ENCODE data around the gene IFT122. TPM values are rescaled to one million over a fixed set of nuclear protein-coding genes. Genes with fewer than 3 reads are reported as not detected.

Gene IFT122
- total RNA-seq, 2 experiments from 2014 or later, result 22.7 to 26.7 TPM

- intact Hi-C loops (cut with DNase I, micrococcal nuclease), result no loop called here
- Histone ChIP-seq H3K27ac (ENCODE audit: low read depth in 1 of 2, low read length in 2 of 2) (no peak overlapping the region), H3K4me3 (ENCODE audit: low read length) (no peak overlapping the region), H3K36me3 (ENCODE audit: insufficient read depth, low read length) (peaks cover under 1% of the 10 kb centered on the region), H3K4me1 (ENCODE audit: insufficient read depth, low read length) (peaks cover 15% of the 10 kb centered on the region), H3K9me3 (ENCODE audit: control insufficient read depth in 1 of 2, insufficient read depth in 1 of 2, low read length in 2 of 2) (no peaks in the 10 kb centered on the region), H3K27me3 (ENCODE audit: control insufficient read depth in 1 of 2, insufficient read depth in 2 of 2, low read length in 2 of 2) (no peaks in the 10 kb centered on the region)
- Mint-ChIP-seq H3K4me1 (ENCODE audit: low read depth) (peaks cover 22% of the 10 kb centered on the region), H3K36me3 (ENCODE audit: low read depth) (peaks cover 8% of the 10 kb centered on the region), H3K27ac (no peak overlapping the region), H3K9me3 (peaks cover 3% of the 10 kb centered on the region), H3K27me3 (no peaks in the 10 kb centered on the region), H3K4me3 (no peak overlapping the region)
- ATAC-seq (ENCODE audit: poor library complexity) (no peak), DNase-seq (peak in 2 of 14 experiments; percentile 28 to 37)
- CTCF ChIA-PET, result no interaction called here
- TF ChIP-seq CTCF (IDR thresholded peaks at IDR 0.05), result no peak
- POLR2A ChIA-PET, result no interaction called here
These were observed 15.7 kb upstream of the IFT122 start for GRCh38 chr3:129424185-129424841.

DNA sequence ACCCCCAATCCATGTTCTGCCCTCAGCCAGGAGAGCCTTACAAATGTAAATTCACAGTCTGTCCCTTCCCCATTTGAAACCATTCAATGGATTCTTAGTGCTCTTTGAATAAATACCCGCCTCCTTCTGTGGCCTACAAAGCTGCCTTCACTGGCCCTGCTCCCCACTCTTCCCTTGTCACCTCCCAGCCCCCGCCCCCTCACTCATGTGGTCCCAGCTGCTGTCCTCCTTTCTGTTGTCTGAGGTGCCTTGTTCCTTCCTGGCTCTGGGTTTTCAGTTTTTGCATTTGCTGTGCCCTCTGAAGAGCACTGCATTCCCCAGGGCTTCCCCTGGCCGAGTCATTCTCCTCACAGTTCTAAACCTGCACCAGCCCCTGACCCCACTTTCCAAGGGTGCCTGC, 14.8 kb upstream of the IFT122 start:
- Histone ChIP-seq H3K4me3 (ENCODE audit: low read length) (no peak overlapping the region), H3K27me3 (ENCODE audit: control insufficient read depth in 1 of 2, insufficient read depth in 2 of 2, low read length in 2 of 2) (no peaks in the 10 kb centered on the region), H3K36me3 (ENCODE audit: insufficient read depth, low read length) (peaks cover 7% of the 10 kb centered on the region), H3K27ac (ENCODE audit: low read depth in 1 of 2, low read length in 2 of 2) (no peak overlapping the region), H3K9me3 (ENCODE audit: control insufficient read depth in 1 of 2, insufficient read depth in 1 of 2, low read length in 2 of 2) (no peaks in the 10 kb centered on the region), H3K4me1 (ENCODE audit: insufficient read depth, low read length) (peaks cover 15% of the 10 kb centered on the region)
- Mint-ChIP-seq H3K4me1 (ENCODE audit: low read depth) (peaks cover 22% of the 10 kb centered on the region), H3K4me3 (no peak overlapping the region), H3K36me3 (ENCODE audit: low read depth) (peaks cover 8% of the 10 kb centered on the region), H3K27me3 (no peaks in the 10 kb centered on the region), H3K27ac (no peak overlapping the region), H3K9me3 (peaks cover 3% of the 10 kb centered on the region)
- ATAC-seq (ENCODE audit: poor library complexity) (no peak), DNase-seq (no peak)
- POLR2A ChIA-PET, result no interaction called here
- CTCF ChIA-PET, result no interaction called here
- intact Hi-C loops (cut with DNase I, micrococcal nuclease), result no loop called here
- TF ChIP-seq CTCF (IDR thresholded peaks at IDR 0.05), result no peak

DNA sequence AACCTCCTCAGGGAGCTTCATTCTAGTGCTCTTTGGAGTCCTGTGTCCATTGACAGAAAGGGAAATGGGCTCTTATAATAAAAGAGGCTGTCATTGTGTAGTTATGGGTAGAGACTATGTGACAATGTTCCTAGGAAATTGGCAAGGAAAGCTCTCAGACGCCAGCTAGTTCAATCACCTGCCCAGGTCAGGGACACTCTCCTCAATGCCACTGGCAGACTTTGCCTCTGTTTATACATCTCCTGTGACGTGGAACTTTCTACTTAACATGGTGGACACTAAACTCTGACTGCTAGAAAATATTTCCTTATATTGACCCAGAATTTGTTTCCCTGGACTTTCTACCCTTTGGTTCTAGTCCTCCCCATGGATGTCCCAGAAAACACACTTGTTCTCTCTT, 14.4 kb upstream of the IFT122 start:
- ATAC-seq (ENCODE audit: poor library complexity) (no peak), DNase-seq (no peak)
- Mint-ChIP-seq H3K36me3 (ENCODE audit: low read depth) (peaks cover 11% of the 10 kb centered on the region), H3K4me3 (no peak overlapping the region), H3K9me3 (peaks cover 3% of the 10 kb centered on the region), H3K27ac (no peak overlapping the region), H3K4me1 (ENCODE audit: low read depth) (peaks cover 22% of the 10 kb centered on the region), H3K27me3 (no peaks in the 10 kb centered on the region)
- ChIA-PET CTCF (no interaction called here), POLR2A (no interaction called here)
- H3K9me3 ChIP-seq (ENCODE audit: control insufficient read depth in 1 of 2, insufficient read depth in 1 of 2, low read length in 2 of 2), result no peaks in the 10 kb centered on the region
- H3K27me3 ChIP-seq (ENCODE audit: control insufficient read depth in 1 of 2, insufficient read depth in 2 of 2, low read length in 2 of 2), result no peaks in the 10 kb centered on the region
- peaks cover 15% of the 10 kb centered on the region for H3K4me1 ChIP-seq (ENCODE audit: insufficient read depth, low read length)
- peaks cover 9% of the 10 kb centered on the region for H3K36me3 ChIP-seq (ENCODE audit: insufficient read depth, low read length)
- intact Hi-C loops (cut with DNase I, micrococcal nuclease), result no loop called here
- H3K4me3 ChIP-seq (ENCODE audit: low read length), result no peak overlapping the region
- H3K27ac ChIP-seq (ENCODE audit: low read depth in 1 of 2, low read length in 2 of 2), result no peak overlapping the region
- TF ChIP-seq CTCF (IDR thresholded peaks at IDR 0.05), result no peak
